BJ (cell line): Measurements from ENCODE around the gene ATG7. TPM values are rescaled to one million over a fixed set of nuclear protein-coding genes. Genes with fewer than 3 reads are reported as not detected.
"Not testable (repeated sequence)": the region's sequence is repeated elsewhere in the genome, so short reads cannot be mapped to it uniquely, and the experiment has no call there.

ENCODE experiments used
- CTCF ChIA-PET: fragments of 350-600 bp; formaldehyde crosslinking; extraction: SDS; loops from one replicate; lab custom pipeline; 2021; ENCODE audit warnings: antibody characterized with exemption, inconsistent platforms; lab: Yijun Ruan, JAX
- POLR2A ChIA-PET: fragments of 300-600 bp; sonication (Branson Sonifier 250); formaldehyde crosslinking; extraction: SDS; loops from one replicate; lab custom pipeline; 2021; ENCODE audit warnings: antibody characterized with exemption; lab: Charles Lee
- DNase-seq: peaks from one replicate; pipeline ENCODE4 v3.0.0-alpha.2; 2011; ENCODE audit warnings: low read depth
- H3K27me3 ChIP-seq: 2 replicates; pipeline ENCODE4 v1.6.0; 2011; ENCODE audit warnings: low read length; ENCODE audit not compliant: control insufficient read depth, insufficient read depth
- H3K36me3 ChIP-seq: 2 replicates; pipeline ENCODE4 v1.5.1; 2011; ENCODE audit warnings: low read length; ENCODE audit not compliant: control insufficient read depth, insufficient read depth
- H3K4me3 ChIP-seq: 2 replicates; pipeline ENCODE4 v1.5.1; 2011; ENCODE audit warnings: low read depth, mild to moderate bottlenecking, control low read depth, low read length
- polyA plus RNA-seq: library from polyadenylated mRNA; depleted of rRNA; stranded (reverse); fragments of >200 nt; gene quantifications from 2 replicates; pipeline ENCODE4 v1.2.3, GENCODE V29; 2011
- TF ChIP-seq, protein P1 (sequence below): IDR thresholded peaks from 2 replicates; pipeline ENCODE4 v1.5.1; 2011; ENCODE audit warnings: low read depth, mild to moderate bottlenecking, control low read depth, inconsistent platforms, low read length, moderate library complexity; ENCODE audit not compliant: insufficient read depth

The ATG7 gene
- polyA plus RNA-seq, 1 experiment, result 26.2 TPM

DNA sequence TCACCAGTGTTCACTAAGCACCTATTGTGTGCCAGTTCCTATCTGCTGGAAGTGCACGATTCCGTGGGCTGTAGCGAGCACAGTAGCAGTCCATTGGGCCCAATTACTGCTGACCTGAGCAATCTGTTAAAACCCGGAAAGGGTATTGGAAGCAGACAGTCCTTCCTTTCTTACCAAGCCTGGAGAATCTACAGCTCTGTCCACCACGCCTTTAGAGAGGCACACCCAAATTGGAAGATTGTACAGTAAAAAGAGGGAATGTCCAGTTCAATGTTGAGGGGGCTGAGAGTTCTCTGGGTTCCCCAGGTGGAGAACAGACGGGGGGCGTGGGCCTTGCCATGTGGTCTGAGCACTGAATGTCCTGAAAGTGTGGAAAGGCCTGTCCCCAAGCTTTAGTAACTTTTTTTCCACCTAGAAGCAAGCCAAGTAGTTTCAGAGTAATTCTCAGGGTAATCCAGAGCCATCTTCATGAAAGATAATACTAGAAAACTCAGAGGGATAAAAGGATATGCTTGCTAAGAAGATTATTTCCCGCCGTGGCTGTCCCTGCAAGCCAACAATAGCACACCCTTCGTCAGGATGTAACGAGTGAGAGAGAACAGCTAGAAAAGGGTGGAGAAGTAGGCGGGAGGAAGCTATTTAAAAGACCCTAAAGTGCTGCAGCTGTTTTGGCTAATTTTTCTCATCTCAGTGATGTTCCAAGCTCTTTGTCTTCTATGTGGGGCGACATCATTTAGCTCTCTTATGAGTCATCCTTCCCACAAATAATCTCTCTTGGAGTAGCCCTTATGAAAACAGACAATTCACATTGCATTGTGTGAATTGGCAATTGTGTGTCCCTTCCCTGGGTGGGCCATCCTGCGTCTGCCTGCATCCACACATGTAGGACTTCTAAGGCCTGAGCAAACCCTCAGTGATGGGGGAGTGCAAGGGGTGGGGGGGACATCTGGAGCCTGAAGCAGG lies 181.0 kb downstream of the ATG7 start:
- TF ChIP-seq, protein P1, sequence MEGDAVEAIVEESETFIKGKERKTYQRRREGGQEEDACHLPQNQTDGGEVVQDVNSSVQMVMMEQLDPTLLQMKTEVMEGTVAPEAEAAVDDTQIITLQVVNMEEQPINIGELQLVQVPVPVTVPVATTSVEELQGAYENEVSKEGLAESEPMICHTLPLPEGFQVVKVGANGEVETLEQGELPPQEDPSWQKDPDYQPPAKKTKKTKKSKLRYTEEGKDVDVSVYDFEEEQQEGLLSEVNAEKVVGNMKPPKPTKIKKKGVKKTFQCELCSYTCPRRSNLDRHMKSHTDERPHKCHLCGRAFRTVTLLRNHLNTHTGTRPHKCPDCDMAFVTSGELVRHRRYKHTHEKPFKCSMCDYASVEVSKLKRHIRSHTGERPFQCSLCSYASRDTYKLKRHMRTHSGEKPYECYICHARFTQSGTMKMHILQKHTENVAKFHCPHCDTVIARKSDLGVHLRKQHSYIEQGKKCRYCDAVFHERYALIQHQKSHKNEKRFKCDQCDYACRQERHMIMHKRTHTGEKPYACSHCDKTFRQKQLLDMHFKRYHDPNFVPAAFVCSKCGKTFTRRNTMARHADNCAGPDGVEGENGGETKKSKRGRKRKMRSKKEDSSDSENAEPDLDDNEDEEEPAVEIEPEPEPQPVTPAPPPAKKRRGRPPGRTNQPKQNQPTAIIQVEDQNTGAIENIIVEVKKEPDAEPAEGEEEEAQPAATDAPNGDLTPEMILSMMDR, result no peak
- DNase-seq, result peak; percentile 16
- ChIA-PET CTCF (interaction anchor here (0.9 to 2.1 kb wide), 4 partner anchors 10 to 138 kb away, joined by 3 to 5 read pairs (median 3); no protein-coding TSS in a partner anchor), POLR2A (no interaction called here)
- Histone ChIP-seq H3K4me3 (no peak overlapping the region), H3K27me3 (no peaks in the 10 kb centered on the region), H3K36me3 (0 out of 2 replicates have a peak, but pooled peaks cover 1% of the 10 kb centered on the region)

- Histone ChIP-seq H3K27me3 (no peaks in the 10 kb centered on the region), H3K4me3 (no peak overlapping the region), H3K36me3 (no peaks in the 10 kb centered on the region)
- TF ChIP-seq, protein P1, result no peak
- ChIA-PET POLR2A (no interaction called here), CTCF (interaction anchor here (1.2 kb wide), 1 partner anchor 22 kb away, joined by 3 read pairs; no protein-coding TSS in a partner anchor)
- DNase-seq, result no peak
Measured at GRCh38 chr3:11455956-11456355, 183.8 kb downstream of the ATG7 start.

DNA sequence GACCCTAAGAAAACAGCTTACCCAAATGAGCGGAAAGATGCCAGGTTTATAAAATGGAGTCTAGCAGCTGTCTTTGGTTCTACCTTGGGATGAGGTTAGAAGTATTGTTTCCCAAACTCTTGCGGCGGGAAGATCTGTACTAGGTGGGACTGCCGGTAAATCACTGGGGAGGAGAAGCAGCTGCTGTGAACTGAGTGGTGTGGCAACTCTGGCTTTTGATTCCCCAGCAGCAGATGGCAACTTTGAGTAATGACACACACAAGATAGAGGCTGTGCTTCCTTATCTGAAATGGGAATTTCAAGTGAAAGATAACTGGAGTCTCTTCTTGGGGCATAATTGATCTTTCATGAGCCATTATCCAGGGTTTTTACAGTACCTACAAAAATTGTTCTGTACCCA lies 184.9 kb downstream of the ATG7 start:
- POLR2A ChIA-PET, result no interaction called here
- TF ChIP-seq, protein P1, result no peak
- H3K27me3 ChIP-seq, result no peaks in the 10 kb centered on the region
- DNase-seq, result no peak
- H3K4me3 ChIP-seq, result no peak overlapping the region
- no peaks in the 10 kb centered on the region for H3K36me3 ChIP-seq
- CTCF ChIA-PET, result interaction anchor here (0.6 kb wide), 1 partner anchor 82 kb away, joined by 6 read pairs; no protein-coding TSS in a partner anchor

- ChIA-PET POLR2A (no interaction called here), CTCF (interaction anchor here (0.7 to 1.2 kb wide), 2 partner anchors 10 to 17 kb away, joined by 3 read pairs; no protein-coding TSS in a partner anchor)
- no peak for DNase-seq
- Histone ChIP-seq H3K27me3 (no peaks in the 10 kb centered on the region), H3K4me3 (no peak overlapping the region), H3K36me3 (no peaks in the 10 kb centered on the region)
- TF ChIP-seq, protein P1, result no peak
Measured at GRCh38 chr3:11459186-11459824, 187.1 kb downstream of the ATG7 start.

DNA sequence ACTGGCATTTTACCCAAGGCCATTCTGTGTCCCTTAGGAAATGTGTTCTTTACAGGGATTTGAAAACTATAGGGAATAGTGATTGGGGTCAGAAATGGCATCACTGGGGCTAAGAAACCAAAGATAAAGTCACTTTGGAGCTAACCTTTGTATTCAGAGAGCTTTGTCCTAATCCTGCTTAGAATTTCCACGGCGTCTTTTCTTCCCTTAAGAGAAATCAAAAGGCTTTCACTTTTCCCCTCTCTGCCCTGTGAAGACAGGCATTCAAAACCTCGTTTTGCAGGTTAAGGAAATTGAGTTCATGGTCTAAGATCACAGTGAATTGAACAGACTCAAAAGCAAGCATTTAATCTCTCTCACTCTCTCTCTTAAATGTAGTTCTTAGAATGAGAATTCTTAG lies 189.0 kb downstream of the ATG7 start:
- Histone ChIP-seq H3K27me3 (no peaks in the 10 kb centered on the region), H3K4me3 (no peak overlapping the region), H3K36me3 (no peaks in the 10 kb centered on the region)
- POLR2A ChIA-PET, result no interaction called here
- CTCF ChIA-PET, result no interaction called here
- TF ChIP-seq, protein P1, result no peak
- DNase-seq, result no peak

DNA sequence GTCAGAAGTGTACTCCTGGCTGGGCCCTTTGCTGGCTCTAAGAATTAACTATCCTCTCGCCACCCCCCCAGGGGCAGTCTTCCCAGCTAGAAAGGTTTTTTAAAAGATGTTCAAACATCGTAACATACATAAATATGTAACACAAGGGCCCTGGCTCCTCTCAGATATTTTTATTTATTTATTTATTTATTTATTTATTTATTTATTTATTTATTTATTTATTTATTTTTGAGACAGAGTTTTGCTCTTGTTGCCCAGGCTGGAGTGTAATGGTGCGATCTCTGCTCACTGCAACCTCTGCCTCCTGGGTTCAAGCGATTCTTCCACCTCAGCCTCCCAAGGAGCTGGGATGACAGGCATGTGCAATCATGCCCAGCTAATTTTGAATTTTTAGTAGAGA lies 190.5 kb downstream of the ATG7 start:
- DNase-seq, H3K4me3 ChIP-seq, POLR2A ChIA-PET, H3K36me3 ChIP-seq, H3K27me3 ChIP-seq: not testable (repeated sequence)
- CTCF ChIA-PET, result interaction anchor here (0.7 to 1.7 kb wide), 3 partner anchors 9 to 460 kb away, joined by 3 to 5 read pairs (median 3); no protein-coding TSS in a partner anchor
